HCT116 (cell line): Measurements from ENCODE around the gene CASP7. TPM values are rescaled to one million over a fixed set of nuclear protein-coding genes. Genes with fewer than 3 reads are reported as not detected.

Experiments used
- ATAC-seq: fragments of 200-7000 bp; cut with Tn5 transposase; 2 replicates; pipeline ENCODE4 v1.9.1; 2020; ENCODE audit warnings: mild to moderate bottlenecking, moderate library complexity
- BruUV-seq: library from RNA; stranded (reverse); fragments of 400-500 nt; replicated peaks from 2 replicates; lab custom pipeline; 2021; lab: Mats Ljungman, UMichigan
- CTCF ChIA-PET: fragments of 300-600 bp; sonication (Branson Sonifier 250); formaldehyde crosslinking; loops from one replicate; lab custom pipeline; 2021; ENCODE audit warnings: antibody characterized with exemption; lab: Charles Lee
- POLR2A ChIA-PET: fragments of 300-600, 350-600 bp; sonication (Branson Sonifier 250); formaldehyde crosslinking; loops from one replicate; lab custom pipeline; 2021; ENCODE audit warnings: antibody characterized with exemption; lab: Charles Lee
- RAD21 ChIA-PET, 2 experiments: fragments of 300-600 bp; sonication (Branson Sonifier 250); formaldehyde crosslinking; loops; one replicate each; lab custom pipeline; 2023; ENCODE audit warnings: low total read pairs in 2 of 2; ENCODE audit not compliant: uncharacterized antibody in 2 of 2, unreplicated experiment in 2 of 2, low non-redundant PET in 1 of 2; lab: Charles Lee
- DNase-seq: peaks from one replicate; pipeline ENCODE4 v3.0.0-alpha.2; 2010; ENCODE audit warnings: low read depth, low spot score
- H2AFZ ChIP-seq: fragments of 200-600 bp; shearing (Covaris generic), sonication (generic); 2 replicates; pipeline ENCODE4 v1.6.1; 2017; ENCODE audit warnings: low read depth, mixed run types, mixed read lengths, antibody characterized with exemption, low read length; ENCODE audit not compliant: poor library complexity, severe bottlenecking
- H3K27ac ChIP-seq: 2 replicates; pipeline ENCODE4 v1.5.1; 2012; ENCODE audit warnings: low read depth, low read length
- H3K27me3 ChIP-seq: fragments of 200-600 bp; sonication (generic); 2 replicates; pipeline ENCODE4 v1.6.1; 2016; ENCODE audit warnings: mixed run types, low read length, mixed read lengths; ENCODE audit not compliant: insufficient read depth
- H3K36me3 ChIP-seq, 2 experiments: fragments of 200-500 bp in 1 of 2; fragments of 200-600 bp in 1 of 2; sonication (Bioruptor generic) in 1 of 2; sonication (generic) in 1 of 2; 2 replicates each; pipeline versions ENCODE4 v1.5.1 to v1.6.1; 2014 to 2016; ENCODE audit warnings: low read length in 2 of 2, inconsistent platforms in 1 of 2, mixed read lengths in 1 of 2, mixed run types in 1 of 2; ENCODE audit not compliant: insufficient read depth in 2 of 2, control insufficient read depth in 1 of 2
- H3K4me1 ChIP-seq, 2 experiments: fragments of 200-600 bp in 1 of 2; sonication (generic) in 1 of 2; 2 replicates each; pipeline versions ENCODE4 v1.5.1 to v1.6.1; 2012 to 2017; ENCODE audit warnings: low read length in 2 of 2, inconsistent platforms in 1 of 2, mild to moderate bottlenecking in 1 of 2, mixed read lengths in 1 of 2, mixed run types in 1 of 2, moderate library complexity in 1 of 2; ENCODE audit not compliant: insufficient read depth in 2 of 2, control insufficient read depth in 1 of 2
- H3K4me2 ChIP-seq: fragments of 200-600 bp; sonication (generic); 2 replicates; pipeline ENCODE4 v1.6.1; 2017; ENCODE audit warnings: mixed run types, low read length, mixed read lengths
- H3K4me3 ChIP-seq, 2 experiments: fragments of 200-600 bp in 1 of 2; sonication (generic) in 1 of 2; replicated peaks in 1 of 2; 2 replicates each; pipeline ENCODE4 v1.5.1; 2011 to 2016; ENCODE audit warnings: low read length in 2 of 2, control low read depth in 1 of 2, low read depth in 1 of 2, mild to moderate bottlenecking in 1 of 2, mixed read lengths in 1 of 2, mixed run types in 1 of 2
- H3K79me2 ChIP-seq: fragments of 200-600 bp; sonication (generic); 2 replicates; pipeline ENCODE4 v1.6.1; 2017; ENCODE audit warnings: mild to moderate bottlenecking, mixed run types, low read length, moderate library complexity, mixed read lengths; ENCODE audit not compliant: insufficient read depth
- H3K9ac ChIP-seq: fragments of 200-600 bp; sonication (generic); 2 replicates; pipeline ENCODE4 v1.6.1; 2016; ENCODE audit warnings: low read length, mixed read lengths
- H3K9me2 ChIP-seq: fragments of 200-600 bp; sonication (generic), shearing (Covaris generic); 2 replicates; pipeline ENCODE4 v1.6.1; 2017; ENCODE audit warnings: mixed run types, mild to moderate bottlenecking, moderate library complexity; ENCODE audit not compliant: insufficient read depth
- H3K9me3 ChIP-seq, 2 experiments: fragments of 200-500 bp in 1 of 2; fragments of 200-600 bp in 1 of 2; sonication (Bioruptor generic) in 1 of 2; sonication (generic) in 1 of 2; 2 replicates each; pipeline ENCODE4 v1.6.1; 2014 to 2017; ENCODE audit warnings: low read length in 2 of 2, mixed read lengths in 2 of 2, inconsistent platforms in 1 of 2, low read depth in 1 of 2, mild to moderate bottlenecking in 1 of 2, mixed run types in 1 of 2, moderate library complexity in 1 of 2; ENCODE audit not compliant: control insufficient read depth in 1 of 2, insufficient read depth in 1 of 2
- H4K20me1 ChIP-seq: fragments of 200-600 bp; sonication (generic), shearing (Covaris generic); 2 replicates; pipeline ENCODE4 v1.6.1; 2017; ENCODE audit warnings: mixed run types, mild to moderate bottlenecking, moderate library complexity; ENCODE audit not compliant: insufficient read depth
- CBX3 ChIP-seq: IDR thresholded peaks from 2 replicates; pipeline ENCODE4 v1.6.1; 2012; ENCODE audit warnings: low read depth
- POLR2A ChIP-seq: IDR thresholded peaks from 2 replicates; pipeline ENCODE4 v1.7.0; 2011; ENCODE audit warnings: borderline replicate concordance; ENCODE audit not compliant: insufficient read depth, insufficient read length; ENCODE audit errors: extremely low read depth
- POLR2AphosphoS5 ChIP-seq: IDR thresholded peaks from 2 replicates; pipeline ENCODE4 v1.6.1; 2011; ENCODE audit warnings: mild to moderate bottlenecking, low read depth, low read length, moderate library complexity
- SIN3A ChIP-seq: IDR thresholded peaks from 2 replicates; pipeline ENCODE4 v1.6.1; 2012; ENCODE audit warnings: low read depth
- SP1 ChIP-seq: IDR thresholded peaks from 2 replicates; pipeline ENCODE4 v1.6.1; 2012; ENCODE audit warnings: low read depth
- SRF ChIP-seq: IDR thresholded peaks from 2 replicates; pipeline ENCODE4 v1.6.1; 2012; ENCODE audit warnings: low read depth
- YY1 ChIP-seq: IDR thresholded peaks from 2 replicates; pipeline ENCODE4 v1.6.1; 2011; ENCODE audit warnings: low read length, low read depth, moderate library complexity, mild to moderate bottlenecking; ENCODE audit not compliant: insufficient replicate concordance; ENCODE audit errors: extremely low read depth
- ZFX ChIP-seq: fragments of 450-650 bp; IDR thresholded peaks from 2 replicates; pipeline ENCODE4 v1.6.1; 2017
- intact Hi-C: fragments of 100-400 bp; cut with micrococcal nuclease; formaldehyde crosslinking; loops from 2 replicates; pipeline ENCODE4 v1.10.0; 2022
- total RNA-seq: library from RNA; stranded (reverse); gene quantifications from one replicate; pipeline ENCODE4 v1.2.1, GENCODE V29; 2021; ENCODE audit not compliant: unreplicated experiment
- TF ChIP-seq, protein P1 (sequence below): IDR thresholded peaks from 2 replicates; pipeline ENCODE4 v1.6.1; 2012
- TF ChIP-seq, protein P2 (sequence below), 3 experiments: fragments of 200-600 bp in 1 of 3; sonication (generic) in 1 of 3; IDR thresholded peaks in 2 of 3; conservative IDR thresholded peaks in 1 of 3; 2 replicates each; pipeline ENCODE4 v1.5.1; 2012 to 2017; ENCODE audit warnings: low read depth in 2 of 3, low read length in 2 of 3, antibody characterized with exemption in 1 of 3, borderline replicate concordance in 1 of 3, control low read depth in 1 of 3, mild to moderate bottlenecking in 1 of 3, mixed read lengths in 1 of 3, mixed run types in 1 of 3, moderate library complexity in 1 of 3; ENCODE audit not compliant: insufficient read depth in 1 of 3
- TF ChIP-seq, protein P3 (sequence below): IDR thresholded peaks from 2 replicates; pipeline ENCODE4 v1.6.1; 2012

Gene CASP7
- total RNA-seq, 1 experiment from 2014 or later = 30.5 TPM

GRCh38 chr10:113657544-113657943 lies 22.2 kb upstream of the CASP7 start:
- H3K9me2 ChIP-seq = no peaks in the 10 kb centered on the region
- RAD21 ChIA-PET = no interaction called here
- intact Hi-C loops = no loop called here
- DNase-seq (no peak), ATAC-seq (no peak)
- H4K20me1 ChIP-seq = no peaks in the 10 kb centered on the region
- POLR2A ChIA-PET = no interaction called here
- H3K4me3 ChIP-seq = no peak overlapping the region
- no peaks in the 10 kb centered on the region for H3K36me3 ChIP-seq
- no peak overlapping the region for H2AFZ ChIP-seq
- TF ChIP-seq POLR2AphosphoS5 (no peak), YY1 (no peak), POLR2A (no peak), SP1 (no peak), SIN3A (no peak), ZFX (no peak), CBX3 (no peak), SRF (no peak)
- TF ChIP-seq, protein P1, sequence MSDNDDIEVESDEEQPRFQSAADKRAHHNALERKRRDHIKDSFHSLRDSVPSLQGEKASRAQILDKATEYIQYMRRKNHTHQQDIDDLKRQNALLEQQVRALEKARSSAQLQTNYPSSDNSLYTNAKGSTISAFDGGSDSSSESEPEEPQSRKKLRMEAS = no peak
- TF ChIP-seq, protein P2, sequence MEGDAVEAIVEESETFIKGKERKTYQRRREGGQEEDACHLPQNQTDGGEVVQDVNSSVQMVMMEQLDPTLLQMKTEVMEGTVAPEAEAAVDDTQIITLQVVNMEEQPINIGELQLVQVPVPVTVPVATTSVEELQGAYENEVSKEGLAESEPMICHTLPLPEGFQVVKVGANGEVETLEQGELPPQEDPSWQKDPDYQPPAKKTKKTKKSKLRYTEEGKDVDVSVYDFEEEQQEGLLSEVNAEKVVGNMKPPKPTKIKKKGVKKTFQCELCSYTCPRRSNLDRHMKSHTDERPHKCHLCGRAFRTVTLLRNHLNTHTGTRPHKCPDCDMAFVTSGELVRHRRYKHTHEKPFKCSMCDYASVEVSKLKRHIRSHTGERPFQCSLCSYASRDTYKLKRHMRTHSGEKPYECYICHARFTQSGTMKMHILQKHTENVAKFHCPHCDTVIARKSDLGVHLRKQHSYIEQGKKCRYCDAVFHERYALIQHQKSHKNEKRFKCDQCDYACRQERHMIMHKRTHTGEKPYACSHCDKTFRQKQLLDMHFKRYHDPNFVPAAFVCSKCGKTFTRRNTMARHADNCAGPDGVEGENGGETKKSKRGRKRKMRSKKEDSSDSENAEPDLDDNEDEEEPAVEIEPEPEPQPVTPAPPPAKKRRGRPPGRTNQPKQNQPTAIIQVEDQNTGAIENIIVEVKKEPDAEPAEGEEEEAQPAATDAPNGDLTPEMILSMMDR (IDR thresholded peaks at IDR 0.05 in 2 of 3, conservative IDR thresholded peaks at IDR 0.05 in 1 of 3; ENCODE audit: borderline replicate concordance in 1 of 3, insufficient read depth in 1 of 3, low read depth in 2 of 3, low read length in 2 of 3) = no peak
- TF ChIP-seq, protein P3, sequence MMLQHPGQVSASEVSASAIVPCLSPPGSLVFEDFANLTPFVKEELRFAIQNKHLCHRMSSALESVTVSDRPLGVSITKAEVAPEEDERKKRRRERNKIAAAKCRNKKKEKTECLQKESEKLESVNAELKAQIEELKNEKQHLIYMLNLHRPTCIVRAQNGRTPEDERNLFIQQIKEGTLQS = no peak
- 0 out of 2 replicates have a peak, but pooled peaks cover 5% of the 10 kb centered on the region for H3K27me3 ChIP-seq
- H3K79me2 ChIP-seq = no peaks in the 10 kb centered on the region
- H3K27ac ChIP-seq = no peak overlapping the region
- no peaks in the 10 kb centered on the region for H3K4me1 ChIP-seq
- H3K4me2 ChIP-seq = no peak overlapping the region
- no peaks in the 10 kb centered on the region for H3K9me3 ChIP-seq
- CTCF ChIA-PET = no interaction called here
- no peak overlapping the region for H3K9ac ChIP-seq
- no TSS peak for BruUV-seq
